ENCODE data around the gene PSMA6.

PSMA6 gene

GRCh38 chr14:35255711-35256110 lies 36.5 kb upstream of the PSMA6 start:
- H3K14ac ChIP-seq (ENCODE audit: low read length): no peak overlapping the region
- no peaks in the 10 kb centered on the region for H3K79me2 ChIP-seq (ENCODE audit: control insufficient read depth, insufficient read depth, low read length, poor library complexity)
- H3K9ac ChIP-seq (ENCODE audit: low read length): no peak overlapping the region
- H3K18ac ChIP-seq (ENCODE audit: low read length): no peak overlapping the region
- no peaks in the 10 kb centered on the region for H3K9me3 ChIP-seq (ENCODE audit: insufficient read depth, low read depth, low read length)
- H2AFZ ChIP-seq (ENCODE audit: insufficient read depth, low read length, poor library complexity): no peak overlapping the region
- H3K4me2 ChIP-seq (ENCODE audit: low read length): no peak overlapping the region
- H4K91ac ChIP-seq (ENCODE audit: low read depth, low read length): no peak overlapping the region
- no peak overlapping the region for H3K23ac ChIP-seq (ENCODE audit: low read length)
- H4K8ac ChIP-seq (ENCODE audit: low read depth, low read length): no peak overlapping the region
- no peak overlapping the region for H2BK12ac ChIP-seq (ENCODE audit: low read length)
- WGBS (ENCODE audit: extremely low coverage, insufficient coverage, insufficient read length): no CpG with 5 or more reads among the region's 5 CpGs
- no peak overlapping the region for H2BK120ac ChIP-seq (ENCODE audit: insufficient read depth, low read length, poor library complexity)
- no peaks in the 10 kb centered on the region for H3K79me1 ChIP-seq (ENCODE audit: low read length)
- H4K12ac ChIP-seq (ENCODE audit: low read depth, low read length): no peak overlapping the region
- no peaks in the 10 kb centered on the region for H3K27me3 ChIP-seq (ENCODE audit: insufficient read depth, low read length)
- H3K4me1 ChIP-seq (ENCODE audit: control insufficient read depth in 1 of 2, insufficient read depth in 2 of 2, low read length in 2 of 2): peaks cover 0 to 2% of the 10 kb centered on the region in 2 experiments
- DNase-seq: no peak
- H2BK5ac ChIP-seq (ENCODE audit: low read depth, low read length, poor library complexity): no peak overlapping the region
- no peak overlapping the region for H3K4me3 ChIP-seq (ENCODE audit: low read depth, low read length)
- H2AK5ac ChIP-seq (ENCODE audit: low read length): no peak overlapping the region
- no peak overlapping the region for H3K4ac ChIP-seq (ENCODE audit: low read depth, low read length)
- no peaks in the 10 kb centered on the region for H3K36me3 ChIP-seq (ENCODE audit: control insufficient read depth in 1 of 2, insufficient read depth in 2 of 2, low read length in 2 of 2)
- no peak overlapping the region for H3K27ac ChIP-seq (ENCODE audit: low read depth, low read length)

DNA sequence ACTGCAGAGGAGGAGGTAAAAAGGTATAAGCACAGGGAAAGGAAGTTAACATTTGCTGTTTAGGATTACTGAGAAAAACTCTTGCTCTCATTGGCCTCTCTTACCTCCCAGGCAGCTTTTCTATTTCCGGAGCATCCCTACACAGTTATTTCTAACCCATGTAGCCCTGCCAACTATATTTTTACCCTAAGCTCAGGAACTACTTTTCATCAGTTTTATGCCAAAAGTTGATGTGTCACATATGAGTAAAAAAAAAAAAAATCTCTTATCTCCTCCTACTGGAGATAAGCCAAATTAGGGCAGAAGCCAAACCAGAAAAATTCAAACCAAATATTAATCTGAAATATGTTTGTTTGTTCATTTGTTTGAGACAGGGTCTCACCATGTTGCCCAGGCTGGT lies 34.4 kb upstream of the PSMA6 start:
- no peaks in the 10 kb centered on the region for H3K9me3 ChIP-seq (ENCODE audit: insufficient read depth, low read depth, low read length)
- no peaks in the 10 kb centered on the region for H3K36me3 ChIP-seq (ENCODE audit: control insufficient read depth in 1 of 2, insufficient read depth in 2 of 2, low read length in 2 of 2)
- H2AFZ ChIP-seq (ENCODE audit: insufficient read depth, low read length, poor library complexity): no peak overlapping the region
- H3K27me3 ChIP-seq (ENCODE audit: insufficient read depth, low read length): no peaks in the 10 kb centered on the region
- H3K23ac ChIP-seq (ENCODE audit: low read length): no peak overlapping the region
- H3K79me2 ChIP-seq (ENCODE audit: control insufficient read depth, insufficient read depth, low read length, poor library complexity): no peaks in the 10 kb centered on the region
- H3K9ac ChIP-seq (ENCODE audit: low read length): no peak overlapping the region
- H4K12ac ChIP-seq (ENCODE audit: low read depth, low read length): no peak overlapping the region
- no peak overlapping the region for H3K27ac ChIP-seq (ENCODE audit: low read depth, low read length)
- H3K4ac ChIP-seq (ENCODE audit: low read depth, low read length): no peak overlapping the region
- H3K14ac ChIP-seq (ENCODE audit: low read length): no peak overlapping the region
- H4K91ac ChIP-seq (ENCODE audit: low read depth, low read length): no peak overlapping the region
- no peak overlapping the region for H2BK120ac ChIP-seq (ENCODE audit: insufficient read depth, low read length, poor library complexity)
- no peak overlapping the region for H4K8ac ChIP-seq (ENCODE audit: low read depth, low read length)
- H2BK5ac ChIP-seq (ENCODE audit: low read depth, low read length, poor library complexity): no peak overlapping the region
- H3K79me1 ChIP-seq (ENCODE audit: low read length): no peaks in the 10 kb centered on the region
- no CpG with 5 or more reads among the region's 1 CpG for WGBS (ENCODE audit: extremely low coverage, insufficient coverage, insufficient read length)
- H2BK12ac ChIP-seq (ENCODE audit: low read length): no peak overlapping the region
- no peak overlapping the region for H3K4me3 ChIP-seq (ENCODE audit: low read depth, low read length)
- H2AK5ac ChIP-seq (ENCODE audit: low read length): no peak overlapping the region
- no peak for DNase-seq
- no peak overlapping the region for H3K18ac ChIP-seq (ENCODE audit: low read length)
- H3K4me1 ChIP-seq (ENCODE audit: control insufficient read depth in 1 of 2, insufficient read depth in 2 of 2, low read length in 2 of 2): peaks cover 0 to 2% of the 10 kb centered on the region in 2 experiments
- H3K4me2 ChIP-seq (ENCODE audit: low read length): no peak overlapping the region

DNA sequence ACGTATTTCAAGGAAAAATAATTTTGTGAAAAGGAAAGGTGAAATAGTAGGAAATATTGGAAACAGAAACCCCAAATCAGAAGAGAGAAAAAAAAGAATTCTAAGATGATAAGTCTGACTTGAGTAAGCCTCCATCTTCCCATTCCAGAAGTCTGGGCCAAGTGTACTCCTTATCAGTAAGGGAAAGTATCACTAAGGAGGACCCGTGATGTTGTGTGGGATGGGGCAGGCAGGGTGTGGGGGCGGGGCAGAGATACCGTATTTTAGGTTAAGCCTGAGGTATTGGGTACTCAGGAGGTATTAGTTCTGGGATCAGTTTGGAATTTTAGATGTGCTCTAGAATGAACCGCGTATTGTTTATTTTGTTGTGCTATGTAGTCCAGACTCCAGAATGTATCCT lies 33.8 kb upstream of the PSMA6 start:
- Histone ChIP-seq H3K27me3 (ENCODE audit: insufficient read depth, low read length) (no peaks in the 10 kb centered on the region), H2BK12ac (ENCODE audit: low read length) (no peak overlapping the region), H3K23ac (ENCODE audit: low read length) (no peak overlapping the region), H3K9ac (ENCODE audit: low read length) (no peak overlapping the region), H3K4me1 (ENCODE audit: control insufficient read depth in 1 of 2, insufficient read depth in 2 of 2, low read length in 2 of 2) (peaks cover 0 to 2% of the 10 kb centered on the region in 2 experiments), H2BK120ac (ENCODE audit: insufficient read depth, low read length, poor library complexity) (no peak overlapping the region), H3K4me3 (ENCODE audit: low read depth, low read length) (no peak overlapping the region), H2AFZ (ENCODE audit: insufficient read depth, low read length, poor library complexity) (no peak overlapping the region), H2BK5ac (ENCODE audit: low read depth, low read length, poor library complexity) (no peak overlapping the region), H3K14ac (ENCODE audit: low read length) (no peak overlapping the region), H3K36me3 (ENCODE audit: control insufficient read depth in 1 of 2, insufficient read depth in 2 of 2, low read length in 2 of 2) (no peaks in the 10 kb centered on the region), H4K8ac (ENCODE audit: low read depth, low read length) (no peak overlapping the region), H3K79me1 (ENCODE audit: low read length) (no peaks in the 10 kb centered on the region), H3K4ac (ENCODE audit: low read depth, low read length) (no peak overlapping the region), H4K12ac (ENCODE audit: low read depth, low read length) (no peak overlapping the region), H3K79me2 (ENCODE audit: control insufficient read depth, insufficient read depth, low read length, poor library complexity) (no peaks in the 10 kb centered on the region), H3K4me2 (ENCODE audit: low read length) (no peak overlapping the region), H3K9me3 (ENCODE audit: insufficient read depth, low read depth, low read length) (no peaks in the 10 kb centered on the region), H4K91ac (ENCODE audit: low read depth, low read length) (no peak overlapping the region), H2AK5ac (ENCODE audit: low read length) (no peak overlapping the region), H3K18ac (ENCODE audit: low read length) (no peak overlapping the region), H3K27ac (ENCODE audit: low read depth, low read length) (no peak overlapping the region)
- 100% methylated on average over 1 of the region's 6 CpGs for WGBS (ENCODE audit: extremely low coverage, insufficient coverage, insufficient read length)
- no peak for DNase-seq

- Histone ChIP-seq H2BK12ac (ENCODE audit: low read length) (no peak overlapping the region), H2BK5ac (ENCODE audit: low read depth, low read length, poor library complexity) (no peak overlapping the region), H3K9me3 (ENCODE audit: insufficient read depth, low read depth, low read length) (no peaks in the 10 kb centered on the region), H3K27ac (ENCODE audit: low read depth, low read length) (no peak overlapping the region), H3K36me3 (ENCODE audit: control insufficient read depth in 1 of 2, insufficient read depth in 2 of 2, low read length in 2 of 2) (no peaks in the 10 kb centered on the region), H3K14ac (ENCODE audit: low read length) (no peak overlapping the region), H3K4me1 (ENCODE audit: control insufficient read depth in 1 of 2, insufficient read depth in 2 of 2, low read length in 2 of 2) (no peaks in the 10 kb centered on the region), H3K27me3 (ENCODE audit: insufficient read depth, low read length) (no peaks in the 10 kb centered on the region), H3K79me1 (ENCODE audit: low read length) (no peaks in the 10 kb centered on the region), H4K91ac (ENCODE audit: low read depth, low read length) (no peak overlapping the region), H2AK5ac (ENCODE audit: low read length) (no peak overlapping the region), H3K79me2 (ENCODE audit: control insufficient read depth, insufficient read depth, low read length, poor library complexity) (no peaks in the 10 kb centered on the region), H2AFZ (ENCODE audit: insufficient read depth, low read length, poor library complexity) (no peak overlapping the region), H3K18ac (ENCODE audit: low read length) (no peak overlapping the region), H3K9ac (ENCODE audit: low read length) (no peak overlapping the region), H2BK120ac (ENCODE audit: insufficient read depth, low read length, poor library complexity) (no peak overlapping the region), H4K8ac (ENCODE audit: low read depth, low read length) (no peak overlapping the region), H4K12ac (ENCODE audit: low read depth, low read length) (no peak overlapping the region), H3K4ac (ENCODE audit: low read depth, low read length) (no peak overlapping the region), H3K4me2 (ENCODE audit: low read length) (no peak overlapping the region), H3K4me3 (ENCODE audit: low read depth, low read length) (no peak overlapping the region), H3K23ac (ENCODE audit: low read length) (no peak overlapping the region)
- no peak for DNase-seq
- no CpG with 5 or more reads among the region's 2 CpGs for WGBS (ENCODE audit: extremely low coverage, insufficient coverage, insufficient read length)
Observed at GRCh38 chr14:35261774-35262173, 30.4 kb upstream of the PSMA6 start.
